Spleen (tissue), 11 donors: ENCODE results near the gene KASH5. TPM values are rescaled to one million over a fixed set of nuclear protein-coding genes. Genes with fewer than 3 reads are reported as not detected.

Experiments used
- DNase-seq: peaks from one replicate; pipeline ENCODE4 v3.0.0-alpha.2; 2020
- H3K27ac ChIP-seq, 8 donors: fragments of 200-600 bp; sonication (generic) in 7 of 8; 1 replicate in 4 of 8; 2 replicates in 4 of 8; pipeline versions ENCODE4 v1.5.0 to v1.8.0; 2016 to 2021; ENCODE audit warnings: inconsistent platforms in 4 of 8, mild to moderate bottlenecking in 4 of 8, moderate library complexity in 1 of 8
- H3K27me3 ChIP-seq, 7 donors: fragments of 200-600 bp; sonication (generic) in 6 of 7; replicated peaks in 1 of 7; 1 replicate in 4 of 7; 2 replicates in 3 of 7; pipeline versions ENCODE4 v1.5.0 to v1.8.0; 2016 to 2021; ENCODE audit warnings: inconsistent platforms in 3 of 7, mild to moderate bottlenecking in 1 of 7
- H3K36me3 ChIP-seq, 6 donors: fragments of 200-600 bp; sonication (generic) in 5 of 6; 1 replicate in 4 of 6; 2 replicates in 2 of 6; pipeline versions ENCODE4 v1.5.0 to v1.8.0; 2016 to 2021; ENCODE audit warnings: inconsistent platforms in 2 of 6
- H3K4me1 ChIP-seq, 6 donors: fragments of 200-600 bp; sonication (generic) in 5 of 6; 1 replicate in 3 of 6; 2 replicates in 3 of 6; pipeline versions ENCODE4 v1.5.0 to v1.8.0; 2016 to 2021; ENCODE audit warnings: inconsistent platforms in 3 of 6
- H3K4me3 ChIP-seq, 8 donors: fragments of 200-600 bp; sonication (generic) in 7 of 8; 1 replicate in 4 of 8; 2 replicates in 4 of 8; pipeline versions ENCODE4 v1.5.0 to v1.8.0; 2016 to 2021; ENCODE audit warnings: inconsistent platforms in 4 of 8, mild to moderate bottlenecking in 4 of 8, moderate library complexity in 2 of 8
- H3K9me3 ChIP-seq, 8 donors: fragments of 200-600 bp; sonication (generic) in 7 of 8; 1 replicate in 4 of 8; 2 replicates in 4 of 8; pipeline versions ENCODE4 v1.5.0 to v1.8.0; 2016 to 2021; ENCODE audit warnings: inconsistent platforms in 4 of 8
- POLR2A ChIP-seq, 3 donors: fragments of 450-650 bp; IDR thresholded peaks; one replicate each; pipeline ENCODE4 v1.5.1; 2017; ENCODE audit warnings: antibody characterized with exemption in 3 of 3, mild to moderate bottlenecking in 1 of 3
- POLR2AphosphoS5 ChIP-seq, 3 donors: sonication (generic); formaldehyde crosslinking; IDR thresholded peaks; one replicate each; pipeline ENCODE4 v1.5.1; 2017; ENCODE audit warnings: antibody characterized with exemption in 3 of 3
- WGBS, 5 donors: extraction: QIAGEN DNeasy Blood & Tissue Kit in 3 of 5; methylation state at CpG; one replicate each; pipeline versions ENCODE4 v1.1.5 to v1.1.7; 2013 to 2018; 5-methylcytosine and 5-hydroxymethylcytosine counted together
- intact Hi-C: fragments of 100-400 bp; cut with DNase I; formaldehyde crosslinking; loops from one replicate; pipeline ENCODE4 v1.15.0; 2023; ENCODE audit warnings: low total_unique reads
- polyA plus RNA-seq, 3 donors: library from polyadenylated mRNA; stranded (reverse); fragments of 200-250 nt; gene quantifications; one replicate each; pipeline ENCODE4 v1.2.1, GENCODE V29; 2013
- total RNA-seq, 7 donors: library from RNA; depleted of rRNA in 3 of 7; stranded (reverse); fragments of >200 nt in 3 of 7; fragmentation: NEBNext Ultra II Directional in 4 of 7; extraction: Animal tissue kit (Norgen Biotek cat#: 25700) in 4 of 7; gene quantifications; one replicate each; pipeline versions ENCODE4 v1.1.0 to v1.2.1, GENCODE V29; 2016 to 2021
- TF ChIP-seq, protein P1 (sequence below), 11 experiments: fragments of 200-600 bp in 7 of 11; fragments of 450-650 bp in 4 of 11; sonication (generic) in 4 of 11; IDR thresholded peaks in 8 of 11; conservative IDR thresholded peaks in 3 of 11; 1 replicate in 7 of 11; 2 replicates in 4 of 11; pipeline versions ENCODE4 v1.4.0 to v1.8.0; 2016 to 2021; ENCODE audit warnings: antibody characterized with exemption in 11 of 11, inconsistent platforms in 4 of 11, mild to moderate bottlenecking in 1 of 11
- donor health status: healthy with polysubstance abuse.
- donor health status: DM: no; HTN: no; CAD: no; lungs with moderate emphysema.
- donor health status: DM: no; HTN: no; CAD: no.
- donor health status: Bipolar disorder and iron deficiency.
- donor health status: healthy.
- donor health status: DM: no; HTN: no; CAD: no.
- donor health status: DM: yes; HTN: yes; CAD: no.

The KASH5 gene
- total and polyA plus RNA-seq, 10 donors, result 0.11 to 0.41 (median 0.26) TPM; not detected in 6

DNA sequence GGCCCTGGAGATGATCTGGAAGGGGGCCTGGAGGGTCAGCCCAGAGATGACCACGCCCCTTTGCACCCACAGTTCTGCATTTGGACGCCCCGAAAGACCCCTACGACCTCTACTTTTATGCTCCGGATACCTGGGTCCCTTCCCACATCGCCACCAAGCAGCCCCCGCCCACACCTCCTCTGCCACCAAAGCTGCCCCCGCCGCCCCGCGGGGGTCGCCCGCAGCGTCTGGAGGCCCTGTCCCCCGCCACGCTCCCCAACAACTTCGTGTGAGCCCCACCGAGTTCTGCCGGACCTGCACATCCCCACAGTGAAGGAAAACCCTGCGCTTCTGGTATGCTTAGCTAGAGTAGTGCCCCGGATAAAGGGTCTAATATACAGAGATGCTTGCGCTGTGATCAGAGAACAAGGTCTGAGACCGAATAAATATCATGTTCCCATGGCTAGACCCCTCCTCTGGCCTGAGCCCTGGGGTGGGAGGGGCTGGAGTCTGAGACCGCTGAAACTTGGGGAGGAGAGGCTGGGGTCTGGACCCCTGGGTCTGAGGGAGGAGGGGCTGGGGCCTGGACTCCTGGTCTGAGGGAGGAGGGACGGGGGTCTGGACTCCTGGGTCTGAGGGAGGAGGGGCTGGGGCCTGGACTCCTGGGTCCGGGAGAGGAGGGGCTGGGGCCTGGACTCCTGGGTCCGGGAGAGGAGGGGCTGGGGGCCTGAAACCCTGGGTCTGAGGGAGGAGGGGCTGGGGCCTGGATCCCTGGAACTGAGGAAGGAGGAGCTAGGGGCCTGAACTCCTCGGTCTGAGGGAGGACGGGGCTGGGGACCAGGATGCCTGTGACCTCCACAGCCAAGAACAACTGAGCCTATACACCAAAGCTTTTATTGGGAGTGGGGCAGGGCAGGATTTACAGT, 40.8 kb downstream of the KASH5 start:
- WGBS, 5 donors, result 17 to 27% (median 19%) methylated on average over 28 to 29 of the region's 29 CpGs
- H3K27ac ChIP-seq, result no peak overlapping the region
- peaks cover 7 to 51% (median 25%) of the 10 kb centered on the region in 6 donors for H3K4me1 ChIP-seq
- DNase-seq, result no peak
- H3K36me3 ChIP-seq, result no peaks in the 10 kb centered on the region
- no peaks in the 10 kb centered on the region for H3K9me3 ChIP-seq
- peak overlapping the region in 3 of 8 donors; percentile 8 to 55 (median 9) for H3K4me3 ChIP-seq
- peaks cover 7 to 100% (median 97%) of the 10 kb centered on the region in 7 donors for H3K27me3 ChIP-seq
- TF ChIP-seq, protein P1, sequence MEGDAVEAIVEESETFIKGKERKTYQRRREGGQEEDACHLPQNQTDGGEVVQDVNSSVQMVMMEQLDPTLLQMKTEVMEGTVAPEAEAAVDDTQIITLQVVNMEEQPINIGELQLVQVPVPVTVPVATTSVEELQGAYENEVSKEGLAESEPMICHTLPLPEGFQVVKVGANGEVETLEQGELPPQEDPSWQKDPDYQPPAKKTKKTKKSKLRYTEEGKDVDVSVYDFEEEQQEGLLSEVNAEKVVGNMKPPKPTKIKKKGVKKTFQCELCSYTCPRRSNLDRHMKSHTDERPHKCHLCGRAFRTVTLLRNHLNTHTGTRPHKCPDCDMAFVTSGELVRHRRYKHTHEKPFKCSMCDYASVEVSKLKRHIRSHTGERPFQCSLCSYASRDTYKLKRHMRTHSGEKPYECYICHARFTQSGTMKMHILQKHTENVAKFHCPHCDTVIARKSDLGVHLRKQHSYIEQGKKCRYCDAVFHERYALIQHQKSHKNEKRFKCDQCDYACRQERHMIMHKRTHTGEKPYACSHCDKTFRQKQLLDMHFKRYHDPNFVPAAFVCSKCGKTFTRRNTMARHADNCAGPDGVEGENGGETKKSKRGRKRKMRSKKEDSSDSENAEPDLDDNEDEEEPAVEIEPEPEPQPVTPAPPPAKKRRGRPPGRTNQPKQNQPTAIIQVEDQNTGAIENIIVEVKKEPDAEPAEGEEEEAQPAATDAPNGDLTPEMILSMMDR (IDR thresholded peaks at IDR 0.05 in 8 of 11, conservative IDR thresholded peaks at IDR 0.05 in 3 of 11), result no peak
- intact Hi-C loops, result no loop called here

DNA sequence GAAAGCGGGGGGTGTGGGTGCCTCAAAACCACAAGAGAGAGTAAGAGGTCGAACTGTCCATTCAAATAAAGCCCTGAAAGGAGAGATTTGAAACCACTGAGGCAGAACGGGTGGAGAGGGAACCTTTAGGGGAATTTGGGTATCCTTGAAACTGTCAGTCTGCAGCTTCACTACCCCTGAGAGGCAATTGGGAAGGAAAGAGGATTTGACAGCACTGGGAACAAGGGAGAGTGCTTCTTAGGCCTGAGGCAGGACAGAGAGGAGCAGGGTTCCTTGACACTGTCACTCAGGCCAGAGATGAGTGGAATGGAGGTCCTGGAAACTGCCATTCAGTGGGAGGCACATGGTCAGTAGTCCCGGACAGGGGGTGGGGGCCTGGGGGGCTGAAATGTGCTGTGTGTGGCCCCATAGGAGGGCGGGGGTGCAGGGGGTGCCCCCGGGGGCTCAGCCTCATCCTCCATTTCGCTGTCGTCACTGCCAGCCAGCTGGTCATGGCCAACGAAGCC, 42.2 kb downstream of the KASH5 start:
- peaks cover 7 to 46% (median 22%) of the 10 kb centered on the region in 6 donors for H3K4me1 ChIP-seq
- intact Hi-C loops, result no loop called here
- H3K4me3 ChIP-seq, result no peak overlapping the region
- WGBS, 5 donors, result 56 to 72% (median 60%) methylated on average over 6 to 9 of the region's 9 CpGs
- no peak overlapping the region for H3K27ac ChIP-seq
- no peaks in the 10 kb centered on the region for H3K9me3 ChIP-seq
- no peaks in the 10 kb centered on the region for H3K36me3 ChIP-seq
- peaks cover 9 to 100% (median 97%) of the 10 kb centered on the region in 7 donors for H3K27me3 ChIP-seq
- DNase-seq, result no peak
- TF ChIP-seq POLR2AphosphoS5 (IDR thresholded peaks at IDR 0.05), result no peak
- TF ChIP-seq POLR2A (IDR thresholded peaks at IDR 0.05), result no peak
- TF ChIP-seq, protein P1 (IDR thresholded peaks at IDR 0.05 in 8 of 11, conservative IDR thresholded peaks at IDR 0.05 in 3 of 11), result no peak

DNA sequence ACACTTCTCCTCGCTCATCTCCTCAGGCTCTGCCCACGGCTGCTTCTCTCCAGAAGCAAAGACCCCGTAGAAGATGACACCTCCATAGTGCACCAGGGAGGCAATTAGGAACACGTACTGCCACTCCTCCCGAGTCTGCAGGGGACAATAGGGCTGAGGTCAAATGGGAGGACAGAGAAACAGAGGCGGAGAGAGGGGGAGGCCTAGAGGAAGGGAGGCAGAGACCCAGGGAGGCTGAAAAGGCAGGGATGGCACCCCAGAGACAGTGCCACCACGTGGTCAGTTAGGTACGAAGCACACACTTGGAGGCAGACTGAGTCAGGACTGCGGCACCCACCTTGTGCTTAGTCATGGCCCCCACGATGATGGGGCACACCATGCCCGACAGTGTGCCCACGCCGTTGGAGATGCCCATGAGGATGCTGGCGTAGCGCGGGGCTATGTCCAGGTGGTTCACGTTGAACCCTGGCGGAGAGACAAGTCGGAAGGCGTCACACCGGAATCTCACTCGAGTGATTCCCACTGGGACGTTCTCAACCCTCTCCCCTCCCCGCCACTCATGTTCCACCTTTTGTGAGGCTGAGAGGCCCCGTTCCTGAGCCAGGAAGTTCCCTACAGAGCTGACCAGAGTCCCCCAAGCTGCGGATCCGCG, 42.8 kb downstream of the KASH5 start:
- no peaks in the 10 kb centered on the region for H3K9me3 ChIP-seq
- H3K4me1 ChIP-seq, result peaks cover 7 to 46% (median 22%) of the 10 kb centered on the region in 6 donors
- no peak overlapping the region for H3K4me3 ChIP-seq
- 57 to 63% (median 61%) methylated on average over 26 to 28 of the region's 28 CpGs for WGBS, 5 donors
- intact Hi-C loops, result no loop called here
- DNase-seq, result no peak
- no peak overlapping the region for H3K27ac ChIP-seq
- H3K36me3 ChIP-seq, result no peaks in the 10 kb centered on the region
- H3K27me3 ChIP-seq, result peaks cover 9 to 100% (median 97%) of the 10 kb centered on the region in 7 donors
- TF ChIP-seq, protein P1 (IDR thresholded peaks at IDR 0.05 in 8 of 11, conservative IDR thresholded peaks at IDR 0.05 in 3 of 11), result peak in 4 of 11 experiments; percentile 6 to 31 (median 27)
- TF ChIP-seq POLR2AphosphoS5 (IDR thresholded peaks at IDR 0.05) (no peak), POLR2A (IDR thresholded peaks at IDR 0.05) (no peak)
